GM12875 (cell line): Measurements from ENCODE around the gene PDGFA.

Experiments
- H3K4me3 ChIP-seq: one replicate; pipeline ENCODE4 v1.5.1; 2011; ENCODE audit warnings: low read depth, low read length, control low read depth
- TF ChIP-seq, protein P1 (sequence below): IDR thresholded peaks from 2 replicates; pipeline ENCODE4 v1.5.1; 2011; ENCODE audit warnings: low read depth, mild to moderate bottlenecking, control low read depth, inconsistent platforms, low read length, moderate library complexity, borderline replicate concordance; ENCODE audit not compliant: insufficient read depth

Gene PDGFA

DNA sequence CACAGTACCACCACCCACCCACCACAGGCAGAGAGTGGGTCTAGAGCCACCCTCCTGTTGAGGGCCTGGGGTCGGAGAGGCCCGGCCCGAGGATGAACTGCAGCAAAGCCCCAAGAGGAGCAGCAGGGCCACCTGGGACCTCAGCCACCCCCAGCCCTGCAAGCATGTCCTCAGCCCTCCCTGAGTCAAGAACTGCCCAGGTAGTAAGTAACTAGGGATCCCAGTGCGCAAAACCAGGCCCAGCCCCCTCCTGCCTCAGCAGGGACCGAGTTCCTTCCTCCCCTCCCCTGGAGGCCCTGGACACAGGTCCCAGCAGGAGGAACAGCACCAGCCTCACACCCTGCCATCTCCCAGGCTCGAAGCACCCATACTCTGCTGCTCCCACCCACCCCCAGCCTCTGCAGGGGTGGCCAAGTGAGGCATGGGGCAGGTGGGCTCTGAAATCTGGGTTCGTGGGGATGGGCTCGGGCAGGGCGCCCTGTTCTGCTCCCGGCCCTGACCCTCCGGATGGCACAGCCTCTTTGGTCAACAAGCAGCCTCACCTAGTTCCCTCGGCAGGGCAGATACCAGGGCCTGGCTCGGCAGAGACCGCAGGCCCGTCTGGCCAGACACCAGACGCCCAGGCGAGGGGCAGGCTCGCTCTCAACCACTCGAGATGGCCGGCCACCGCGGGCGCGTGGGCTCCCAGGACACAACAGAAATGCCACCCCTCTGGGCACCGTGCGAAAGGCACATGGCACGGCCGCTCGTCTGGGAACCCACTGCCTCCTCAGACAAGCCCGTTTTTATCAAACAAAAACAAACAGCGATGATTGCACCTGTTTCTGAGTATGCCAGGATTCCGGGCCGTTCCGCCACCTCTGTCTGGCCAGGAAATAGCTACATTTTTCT lies 15.2 kb downstream of the PDGFA start:
- H3K4me3 ChIP-seq, result no peak overlapping the region
- TF ChIP-seq, protein P1, sequence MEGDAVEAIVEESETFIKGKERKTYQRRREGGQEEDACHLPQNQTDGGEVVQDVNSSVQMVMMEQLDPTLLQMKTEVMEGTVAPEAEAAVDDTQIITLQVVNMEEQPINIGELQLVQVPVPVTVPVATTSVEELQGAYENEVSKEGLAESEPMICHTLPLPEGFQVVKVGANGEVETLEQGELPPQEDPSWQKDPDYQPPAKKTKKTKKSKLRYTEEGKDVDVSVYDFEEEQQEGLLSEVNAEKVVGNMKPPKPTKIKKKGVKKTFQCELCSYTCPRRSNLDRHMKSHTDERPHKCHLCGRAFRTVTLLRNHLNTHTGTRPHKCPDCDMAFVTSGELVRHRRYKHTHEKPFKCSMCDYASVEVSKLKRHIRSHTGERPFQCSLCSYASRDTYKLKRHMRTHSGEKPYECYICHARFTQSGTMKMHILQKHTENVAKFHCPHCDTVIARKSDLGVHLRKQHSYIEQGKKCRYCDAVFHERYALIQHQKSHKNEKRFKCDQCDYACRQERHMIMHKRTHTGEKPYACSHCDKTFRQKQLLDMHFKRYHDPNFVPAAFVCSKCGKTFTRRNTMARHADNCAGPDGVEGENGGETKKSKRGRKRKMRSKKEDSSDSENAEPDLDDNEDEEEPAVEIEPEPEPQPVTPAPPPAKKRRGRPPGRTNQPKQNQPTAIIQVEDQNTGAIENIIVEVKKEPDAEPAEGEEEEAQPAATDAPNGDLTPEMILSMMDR, result no peak

DNA sequence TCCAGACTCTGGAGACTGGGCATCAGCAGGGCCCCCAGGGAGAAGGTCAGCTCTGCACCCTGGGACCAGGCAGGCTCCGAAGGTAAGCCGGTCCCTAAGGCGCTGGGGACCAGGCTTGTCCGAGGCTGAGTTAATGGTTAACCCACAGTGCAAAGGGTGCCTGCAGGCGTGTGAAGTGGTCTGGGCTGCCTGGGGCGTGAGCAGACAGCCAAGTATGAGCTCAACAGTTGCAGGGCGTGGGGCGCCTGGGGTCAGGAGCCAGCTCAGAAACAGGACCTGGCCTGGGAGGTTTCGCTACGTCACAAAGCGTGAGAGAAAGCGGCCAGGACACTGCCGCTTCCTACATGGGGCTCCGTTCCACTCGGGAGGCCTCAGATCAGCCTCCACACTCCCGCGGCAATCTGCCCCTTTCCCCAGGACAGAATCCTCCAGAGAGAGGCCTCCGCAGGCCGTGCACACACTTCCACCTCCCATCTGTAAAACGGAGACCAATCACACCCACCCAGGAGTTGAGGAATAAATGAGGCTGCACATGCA lies 16.0 kb downstream of the PDGFA start:
- TF ChIP-seq, protein P1, result no peak
- no peak overlapping the region for H3K4me3 ChIP-seq

GRCh38 chr7:502296-502695 lies 17.4 kb downstream of the PDGFA start:
- TF ChIP-seq, protein P1, result no peak
- H3K4me3 ChIP-seq, result no peak overlapping the region

GRCh38 chr7:501526-501925 lies 18.1 kb downstream of the PDGFA start:
- TF ChIP-seq, protein P1, result no peak

DNA sequence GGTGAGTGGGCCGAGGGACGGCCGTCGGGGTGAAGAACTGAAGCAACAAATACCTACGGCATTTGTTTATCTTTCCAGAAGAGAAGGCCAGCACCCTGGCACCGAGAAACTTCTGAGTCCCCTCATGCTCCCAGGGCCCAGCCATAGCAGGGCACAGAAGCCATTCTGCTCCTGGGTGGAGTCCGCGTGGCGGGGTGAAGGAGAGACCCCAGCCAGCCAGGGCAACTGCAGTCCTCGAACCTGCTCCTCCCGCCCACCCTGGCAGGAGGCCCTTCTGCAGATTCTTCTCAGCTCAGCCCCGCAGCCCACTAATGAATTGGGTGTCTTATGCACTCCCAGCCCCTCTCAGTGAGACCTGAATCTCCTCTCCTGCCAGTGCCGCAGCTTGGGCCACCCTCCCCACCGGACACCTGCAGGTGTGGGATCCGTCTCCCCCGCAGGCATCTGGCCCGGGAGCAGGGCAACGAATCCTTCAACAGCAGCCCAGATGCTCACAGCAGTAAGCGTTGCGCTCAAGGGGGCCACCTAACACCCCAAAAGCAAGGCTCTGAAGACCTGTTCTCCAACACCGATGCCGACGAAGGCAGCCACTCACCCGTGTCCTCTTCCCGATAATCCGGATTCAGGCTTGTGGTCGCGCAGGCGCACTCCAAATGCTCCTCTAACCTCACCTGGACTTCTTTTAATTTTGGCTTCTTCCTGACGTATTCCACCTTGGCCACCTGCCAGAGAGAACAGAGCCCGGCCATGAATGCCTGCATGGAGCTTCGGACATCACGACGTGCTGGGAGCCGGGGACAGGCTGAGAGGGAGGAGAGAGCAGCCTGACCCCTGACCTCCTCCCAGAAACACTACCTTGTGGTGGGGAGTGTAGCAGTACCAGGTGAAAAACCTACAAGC lies 18.9 kb downstream of the PDGFA start:
- TF ChIP-seq, protein P1, result no peak
- no peak overlapping the region for H3K4me3 ChIP-seq

More at GRCh38 chr7:501526-501925, 18.1 kb downstream of the PDGFA start:
- H3K4me3 ChIP-seq, result no peak overlapping the region

GRCh38 chr7:499853-500485 lies 19.7 kb downstream of the PDGFA start:
- no peak overlapping the region for H3K4me3 ChIP-seq
- TF ChIP-seq, protein P1, result no peak
